Transverse colon (tissue), 4 donors: Measurements from ENCODE around the gene SLC22A23.

Source experiments
- EP300 ChIP-seq: sonication (generic); formaldehyde crosslinking; IDR thresholded peaks from one replicate; pipeline ENCODE4 v1.6.1; 2017; ENCODE audit warnings: antibody characterized with exemption, low read depth
- POLR2A ChIP-seq: fragments of 450-650 bp; IDR thresholded peaks from one replicate; pipeline ENCODE4 v1.6.1; 2016; ENCODE audit warnings: antibody characterized with exemption, mild to moderate bottlenecking, moderate library complexity
- POLR2AphosphoS5 ChIP-seq, 3 donors: sonication (generic); formaldehyde crosslinking; IDR thresholded peaks; one replicate each; pipeline ENCODE4 v1.6.1; 2016; ENCODE audit warnings: antibody characterized with exemption in 3 of 3
- TF ChIP-seq, protein P1 (sequence below), 5 experiments: fragments of 200-600 bp in 3 of 5; fragments of 450-650 bp in 2 of 5; sonication (generic) in 3 of 5; IDR thresholded peaks; 1 replicate in 2 of 5; 2 replicates in 3 of 5; pipeline ENCODE4 v1.5.1; 2016 to 2017; ENCODE audit warnings: antibody characterized with exemption in 5 of 5, inconsistent platforms in 3 of 5, mild to moderate bottlenecking in 2 of 5, moderate library complexity in 1 of 5

DNA sequence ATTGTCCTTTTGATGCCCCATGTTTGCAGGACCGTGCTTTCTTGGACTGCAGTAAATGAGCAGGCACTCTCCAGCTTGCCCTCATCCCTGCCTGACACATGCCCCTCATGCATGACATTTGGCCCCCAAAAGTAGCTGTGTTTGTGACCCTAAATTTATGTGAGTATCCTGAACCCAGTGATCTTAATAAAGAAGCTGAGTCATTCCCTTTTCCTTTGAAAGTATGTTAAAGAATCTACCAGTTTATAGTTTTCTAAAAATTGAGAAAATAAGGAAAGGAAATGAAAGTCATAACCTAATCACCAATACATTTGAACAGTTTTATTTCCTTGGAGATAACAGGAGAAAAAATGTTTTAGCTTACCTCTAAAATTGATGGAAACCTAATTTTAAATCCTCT, 3.4 kb upstream of the SLC22A23 start:
- TF ChIP-seq, protein P1, sequence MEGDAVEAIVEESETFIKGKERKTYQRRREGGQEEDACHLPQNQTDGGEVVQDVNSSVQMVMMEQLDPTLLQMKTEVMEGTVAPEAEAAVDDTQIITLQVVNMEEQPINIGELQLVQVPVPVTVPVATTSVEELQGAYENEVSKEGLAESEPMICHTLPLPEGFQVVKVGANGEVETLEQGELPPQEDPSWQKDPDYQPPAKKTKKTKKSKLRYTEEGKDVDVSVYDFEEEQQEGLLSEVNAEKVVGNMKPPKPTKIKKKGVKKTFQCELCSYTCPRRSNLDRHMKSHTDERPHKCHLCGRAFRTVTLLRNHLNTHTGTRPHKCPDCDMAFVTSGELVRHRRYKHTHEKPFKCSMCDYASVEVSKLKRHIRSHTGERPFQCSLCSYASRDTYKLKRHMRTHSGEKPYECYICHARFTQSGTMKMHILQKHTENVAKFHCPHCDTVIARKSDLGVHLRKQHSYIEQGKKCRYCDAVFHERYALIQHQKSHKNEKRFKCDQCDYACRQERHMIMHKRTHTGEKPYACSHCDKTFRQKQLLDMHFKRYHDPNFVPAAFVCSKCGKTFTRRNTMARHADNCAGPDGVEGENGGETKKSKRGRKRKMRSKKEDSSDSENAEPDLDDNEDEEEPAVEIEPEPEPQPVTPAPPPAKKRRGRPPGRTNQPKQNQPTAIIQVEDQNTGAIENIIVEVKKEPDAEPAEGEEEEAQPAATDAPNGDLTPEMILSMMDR (IDR thresholded peaks at IDR 0.05): no peak
- TF ChIP-seq POLR2A: no peak
- no peak for TF ChIP-seq POLR2AphosphoS5 (IDR thresholded peaks at IDR 0.05)
- TF ChIP-seq EP300: no peak
